AG04449 (cell line): ENCODE results near the gene TNF.
A peak's percentile ranks its signal among the peaks of the same experiment; 100 is the strongest.
"Not testable (repeated sequence)": the region's sequence is repeated elsewhere in the genome, so short reads cannot be mapped to it uniquely, and the experiment has no call there.

Source experiments
- CTCF ChIA-PET: fragments of 350-600 bp; formaldehyde crosslinking; extraction: SDS; loops from one replicate; lab custom pipeline; 2021; ENCODE audit warnings: antibody characterized with exemption; lab: Yijun Ruan, JAX
- POLR2A ChIA-PET: fragments of 400-600, 350-600 bp; formaldehyde crosslinking; extraction: SDS; loops from one replicate; lab custom pipeline; 2020; ENCODE audit warnings: antibody characterized with exemption, inconsistent platforms; lab: Yijun Ruan, JAX
- DNase-seq: peaks from one replicate; pipeline ENCODE4 v3.0.0-alpha.2; 2010; ENCODE audit warnings: low read depth, low spot score
- H3K4me3 ChIP-seq: 2 replicates; pipeline ENCODE4 v1.5.1; 2011; ENCODE audit warnings: low read depth, mild to moderate bottlenecking, control low read depth, low read length
- TF ChIP-seq, protein P1 (sequence below): IDR thresholded peaks from one replicate; pipeline ENCODE4 v1.5.1; 2011; ENCODE audit warnings: mild to moderate bottlenecking, moderate library complexity, low read length, control low read depth, inconsistent platforms; ENCODE audit not compliant: insufficient read depth; ENCODE audit errors: missing control alignments

Gene TNF

DNA sequence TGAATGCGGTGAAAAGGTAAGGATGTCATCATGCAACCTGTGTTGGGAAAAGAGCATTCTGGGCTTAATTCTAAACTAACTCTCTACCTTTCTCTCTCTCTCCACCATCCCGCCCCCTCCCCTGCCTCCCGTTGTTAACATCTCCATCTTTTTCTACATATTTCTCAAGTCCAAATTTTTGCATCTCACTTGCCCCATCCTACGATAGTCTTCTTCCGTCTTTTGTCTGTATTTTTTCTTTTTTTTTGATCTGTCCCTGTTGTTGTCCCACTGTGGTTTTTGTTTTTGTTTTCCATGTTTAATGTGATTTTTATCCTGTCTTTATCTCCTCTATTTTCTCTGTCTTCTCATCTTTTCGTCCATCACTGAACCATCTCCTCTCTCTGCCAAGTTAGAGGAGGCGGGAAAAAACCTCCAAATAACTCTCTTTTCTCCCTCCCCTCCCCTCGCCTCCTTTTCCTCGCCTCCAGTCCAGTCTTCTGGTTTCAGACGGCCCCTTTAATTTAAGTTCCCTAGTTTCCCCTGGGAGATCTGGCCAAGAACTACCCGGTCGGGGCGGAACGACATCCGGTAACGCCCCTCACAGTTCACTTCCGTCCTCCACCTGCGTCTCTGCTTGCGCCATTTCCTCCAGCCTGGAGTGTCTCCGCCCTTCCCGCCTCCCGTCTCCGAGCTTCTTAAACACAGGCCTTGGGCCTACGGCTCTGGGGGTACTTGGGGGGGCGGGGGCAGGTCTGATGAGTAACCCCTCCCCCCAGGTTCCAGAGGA lies 28.2 kb upstream of the TNF start, which contains the start of gene NFKBIL1:
TSS of gene NFKBIL1 (plus strand) at position 651 of the 769 bp plus-strand sequence. CDS start at position 738, 87 bp downstream.
- DNase-seq = peak; percentile 85
- TF ChIP-seq, protein P1, sequence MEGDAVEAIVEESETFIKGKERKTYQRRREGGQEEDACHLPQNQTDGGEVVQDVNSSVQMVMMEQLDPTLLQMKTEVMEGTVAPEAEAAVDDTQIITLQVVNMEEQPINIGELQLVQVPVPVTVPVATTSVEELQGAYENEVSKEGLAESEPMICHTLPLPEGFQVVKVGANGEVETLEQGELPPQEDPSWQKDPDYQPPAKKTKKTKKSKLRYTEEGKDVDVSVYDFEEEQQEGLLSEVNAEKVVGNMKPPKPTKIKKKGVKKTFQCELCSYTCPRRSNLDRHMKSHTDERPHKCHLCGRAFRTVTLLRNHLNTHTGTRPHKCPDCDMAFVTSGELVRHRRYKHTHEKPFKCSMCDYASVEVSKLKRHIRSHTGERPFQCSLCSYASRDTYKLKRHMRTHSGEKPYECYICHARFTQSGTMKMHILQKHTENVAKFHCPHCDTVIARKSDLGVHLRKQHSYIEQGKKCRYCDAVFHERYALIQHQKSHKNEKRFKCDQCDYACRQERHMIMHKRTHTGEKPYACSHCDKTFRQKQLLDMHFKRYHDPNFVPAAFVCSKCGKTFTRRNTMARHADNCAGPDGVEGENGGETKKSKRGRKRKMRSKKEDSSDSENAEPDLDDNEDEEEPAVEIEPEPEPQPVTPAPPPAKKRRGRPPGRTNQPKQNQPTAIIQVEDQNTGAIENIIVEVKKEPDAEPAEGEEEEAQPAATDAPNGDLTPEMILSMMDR = no peak
- POLR2A ChIA-PET = interaction anchor here (0.5 to 1.6 kb wide), 8 partner anchors 12 to 289 kb away, joined by 3 to 6 read pairs (median 4); partner anchors contain the start of gene HSPA1B
- CTCF ChIA-PET = interaction anchor here (0.8 to 38.4 kb wide), 14 partner anchors 9 to 405 kb away, joined by 3 to 1569 read pairs (median 4); partner anchors contain the start of genes GPANK1, LST1, LTB and MICB
- peak within 1 kb of the TSS; percentile 64 for H3K4me3 ChIP-seq

GRCh38 chr6:31547727-31548543 lies 27.4 kb upstream of the TNF start:
- TF ChIP-seq, protein P1 = no peak
- H3K4me3 ChIP-seq = peak overlapping the region; percentile 58
- CTCF ChIA-PET = interaction anchor here (1.0 to 38.4 kb wide), 5 partner anchors 15 to 77 kb away, joined by 3 to 1569 read pairs (median 3); partner anchors contain the start of genes LST1, LTB, NCR3 and TNF
- no peak for DNase-seq
- POLR2A ChIA-PET = interaction anchor here (0.8 to 1.6 kb wide), 6 partner anchors 11 to 288 kb away, joined by 3 to 6 read pairs (median 4); partner anchors contain the start of gene HSPA1B

GRCh38 chr6:31548544-31548873 lies 26.9 kb upstream of the TNF start:
- POLR2A ChIA-PET = interaction anchor here (1.6 kb wide), 1 partner anchor 279 kb away, joined by 5 read pairs; the partner anchor contains the start of gene HSPA1B
- CTCF ChIA-PET = interaction anchor here (1.0 to 38.4 kb wide), 4 partner anchors 15 to 77 kb away, joined by 3 to 1569 read pairs (median 3); partner anchors contain the start of genes LST1, LTB, NCR3 and TNF
- H3K4me3 ChIP-seq = peak overlapping the region; percentile 58
- no peak for DNase-seq
- TF ChIP-seq, protein P1 = no peak

- H3K4me3 ChIP-seq, DNase-seq, POLR2A ChIA-PET: not testable (repeated sequence)
- TF ChIP-seq, protein P1 = peak; percentile 21
- CTCF ChIA-PET = interaction anchor here (0.9 to 38.4 kb wide), 8 partner anchors 9 to 320 kb away, joined by 3 to 1569 read pairs (median 4); partner anchors contain the start of genes LST1, LTB, NCR3 and TNF
Observed at GRCh38 chr6:31551371-31551770, 24.0 kb upstream of the TNF start.

DNA sequence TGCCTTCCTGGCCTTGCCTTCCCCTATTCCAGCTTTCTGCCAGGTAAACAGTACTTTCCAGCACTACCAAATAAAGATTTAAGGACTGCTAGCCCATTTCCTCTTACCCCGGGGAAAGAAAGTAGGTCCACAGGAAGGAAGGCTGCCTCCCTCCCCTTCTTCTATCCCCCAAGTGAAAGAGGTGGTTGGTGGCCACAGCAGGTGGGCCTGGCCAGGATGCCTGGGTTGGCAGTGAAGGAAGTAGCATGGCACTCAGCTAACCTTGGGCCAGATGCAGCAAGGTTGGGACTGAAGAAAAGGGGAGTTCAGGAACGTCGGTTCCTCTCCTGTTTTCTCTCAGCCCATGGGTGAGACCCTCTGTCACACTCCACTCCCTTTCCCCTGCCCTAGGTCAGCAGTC lies 19.1 kb upstream of the TNF start:
- H3K4me3 ChIP-seq = no peak overlapping the region
- ChIA-PET POLR2A (no interaction called here), CTCF (interaction anchor here (4.7 to 38.4 kb wide), 2 partner anchors 11 to 32 kb away, joined by 17 to 1569 read pairs; partner anchors contain the start of genes ATP6V1G2, LST1, LTB and NCR3)
- TF ChIP-seq, protein P1 = no peak
- DNase-seq = no peak
